ENCODE results near the gene TADA2B.

Gene TADA2B

GRCh38 chr4:7051144-7051495, 7.9 kb downstream of the TADA2B start:
- POLR2A ChIA-PET = no interaction called here
- CTCF ChIA-PET = interaction anchor here (7.4 kb wide), 1 partner anchor 18 kb away, joined by 51 read pairs; the partner anchor contains the start of gene GRPEL1
- no peak for DNase-seq (ENCODE audit: extremely low spot score)
- no peak for TF ChIP-seq CTCF (IDR thresholded peaks at IDR 0.05; ENCODE audit: control extremely low read depth, extremely low read depth, low read depth, missing control alignments)

- no peak for TF ChIP-seq CTCF (IDR thresholded peaks at IDR 0.05; ENCODE audit: control extremely low read depth, extremely low read depth, low read depth, missing control alignments)
- CTCF ChIA-PET = interaction anchor here (0.7 to 7.7 kb wide), 4 partner anchors 9 to 17 kb away, joined by 3 to 51 read pairs (median 27); partner anchors contain the start of genes GRPEL1 and TADA2B
- no peak for DNase-seq (ENCODE audit: extremely low spot score)
- POLR2A ChIA-PET = no interaction called here
Observed at GRCh38 chr4:7051905-7052304, 8.7 kb downstream of the TADA2B start.

- no peak for TF ChIP-seq CTCF (IDR thresholded peaks at IDR 0.05; ENCODE audit: control extremely low read depth, extremely low read depth, low read depth, missing control alignments)
- ChIA-PET POLR2A (no interaction called here), CTCF (interaction anchor here (0.7 to 7.7 kb wide), 6 partner anchors 9 to 141 kb away, joined by 3 to 51 read pairs (median 3); partner anchors contain the start of genes GRPEL1 and TADA2B)
- no peak for DNase-seq (ENCODE audit: extremely low spot score)
Observed at GRCh38 chr4:7052313-7052712, 9.1 kb downstream of the TADA2B start.

GRCh38 chr4:7052923-7053715, 9.9 kb downstream of the TADA2B start:
- ChIA-PET POLR2A (no interaction called here), CTCF (interaction anchor here (0.7 to 7.7 kb wide), 6 partner anchors 8 to 141 kb away, joined by 3 to 51 read pairs (median 3); partner anchors contain the start of genes GRPEL1 and TADA2B)
- no peak for DNase-seq (ENCODE audit: extremely low spot score)
- TF ChIP-seq CTCF (IDR thresholded peaks at IDR 0.05; ENCODE audit: control extremely low read depth, extremely low read depth, low read depth, missing control alignments) = no peak

GRCh38 chr4:7054106-7054880, 11.1 kb downstream of the TADA2B start:
- CTCF ChIA-PET = interaction anchor here (1.0 to 7.7 kb wide), 3 partner anchors 11 to 82 kb away, joined by 3 to 51 read pairs (median 51); partner anchors contain the start of genes GRPEL1 and TADA2B
- POLR2A ChIA-PET = interaction anchor here (1.0 kb wide), 1 partner anchor 13 kb away, joined by 3 read pairs; no protein-coding TSS in a partner anchor
- DNase-seq (ENCODE audit: extremely low spot score) = no peak
- TF ChIP-seq CTCF (IDR thresholded peaks at IDR 0.05; ENCODE audit: control extremely low read depth, extremely low read depth, low read depth, missing control alignments) = no peak

Data from GM10248 (cell line).